HG02642 (cell line): ENCODE measurements around the gene DGKI.

Experiments
- ATAC-seq: cut with Tn5 transposase; IDR thresholded peaks from one replicate; pipeline ENCODE4 v1.9.1; 2021; ENCODE audit warnings: mild to moderate bottlenecking; ENCODE audit not compliant: unreplicated experiment, poor library complexity

DGKI gene

DNA sequence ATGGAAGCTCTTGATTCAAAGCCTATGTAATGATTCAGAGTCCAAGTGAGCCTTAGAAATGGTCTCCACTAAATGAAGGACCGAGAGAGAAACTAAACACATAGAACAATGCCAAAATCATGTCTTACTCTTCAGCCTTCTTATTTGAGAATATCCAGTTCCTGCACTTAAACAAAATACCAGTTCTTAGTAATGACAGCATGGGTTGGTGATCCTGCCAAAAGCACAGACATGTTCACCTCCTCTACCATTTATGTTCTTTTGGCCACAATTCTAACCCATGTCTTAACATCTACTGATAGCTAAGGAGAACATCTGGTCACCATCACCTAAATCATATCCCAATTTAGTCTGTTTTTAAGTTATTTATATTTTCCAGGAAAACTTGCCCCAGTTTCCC lies 263.6 kb downstream of the DGKI start:
- ATAC-seq: no peak

DNA sequence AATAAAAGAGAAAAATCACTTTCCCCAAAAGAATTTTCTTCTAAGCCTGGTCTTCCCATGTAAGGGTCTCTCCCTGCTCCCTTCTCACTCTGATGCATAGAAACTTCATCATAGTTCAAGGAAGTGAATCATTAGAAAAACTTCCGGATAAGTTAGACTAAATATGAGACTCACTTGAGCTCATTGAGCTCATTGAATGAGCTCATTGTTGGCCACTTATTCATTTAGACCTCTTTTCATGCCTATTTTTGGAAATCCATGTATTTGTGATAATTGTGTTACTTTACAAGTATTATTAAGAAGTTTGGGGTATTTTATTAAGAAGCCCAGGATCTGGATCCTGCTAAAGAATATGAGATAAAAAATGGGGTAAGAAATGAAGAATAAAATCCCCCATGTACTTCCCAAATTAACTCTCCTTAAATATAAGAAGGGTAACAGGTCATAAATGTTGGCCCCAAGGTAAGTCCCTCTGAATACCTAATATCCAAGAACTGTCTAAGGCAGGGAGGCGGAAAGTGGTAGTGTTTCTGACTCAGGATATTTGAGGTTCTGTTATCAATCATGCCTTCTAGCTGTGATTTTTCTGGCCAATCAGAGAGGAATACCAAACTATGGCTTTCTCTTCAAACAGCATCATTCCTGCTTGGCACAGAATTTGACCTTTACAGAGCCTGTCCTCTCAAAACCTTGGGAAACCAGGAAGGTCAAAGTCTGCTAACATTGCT lies 266.7 kb downstream of the DGKI start:
- ATAC-seq: no peak

DNA sequence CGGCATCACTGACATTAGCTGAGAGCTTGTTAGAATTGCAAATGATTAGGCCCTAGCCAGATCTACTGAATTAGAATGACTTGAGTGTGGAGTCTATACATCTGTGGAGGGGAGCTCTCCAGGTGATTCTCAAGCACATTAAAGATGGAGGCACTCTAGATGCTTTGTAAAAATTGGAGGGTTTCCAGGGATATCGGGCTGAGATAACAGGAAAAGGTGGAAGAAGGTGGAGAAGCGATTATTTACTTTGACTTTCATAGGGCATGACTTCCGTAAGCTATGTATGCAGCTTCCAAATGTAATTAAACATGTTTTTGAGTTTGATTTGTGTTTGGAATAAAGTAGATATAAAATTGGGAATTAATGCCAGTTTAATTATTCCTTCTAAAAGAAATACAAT lies 268.2 kb downstream of the DGKI start:
- ATAC-seq: no peak

DNA sequence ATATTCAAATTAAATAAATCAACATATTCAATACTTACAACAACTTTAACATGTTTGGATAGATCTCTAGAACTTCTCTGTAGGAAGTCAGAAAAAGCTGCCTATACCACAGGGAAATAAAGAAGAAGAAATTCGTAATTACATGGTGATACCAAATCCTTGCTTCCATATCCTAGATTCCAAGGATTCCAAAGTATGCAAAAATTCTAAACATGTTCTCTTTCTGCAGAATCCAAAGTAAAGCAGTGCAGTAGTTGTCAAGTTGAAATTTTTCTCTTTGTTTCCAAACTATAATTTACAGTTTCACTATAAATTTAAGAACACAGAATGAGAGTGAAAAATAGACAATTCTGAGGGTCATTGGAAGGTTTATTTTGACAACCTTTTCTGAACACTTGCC lies 269.6 kb downstream of the DGKI start:
- ATAC-seq: no peak

DNA sequence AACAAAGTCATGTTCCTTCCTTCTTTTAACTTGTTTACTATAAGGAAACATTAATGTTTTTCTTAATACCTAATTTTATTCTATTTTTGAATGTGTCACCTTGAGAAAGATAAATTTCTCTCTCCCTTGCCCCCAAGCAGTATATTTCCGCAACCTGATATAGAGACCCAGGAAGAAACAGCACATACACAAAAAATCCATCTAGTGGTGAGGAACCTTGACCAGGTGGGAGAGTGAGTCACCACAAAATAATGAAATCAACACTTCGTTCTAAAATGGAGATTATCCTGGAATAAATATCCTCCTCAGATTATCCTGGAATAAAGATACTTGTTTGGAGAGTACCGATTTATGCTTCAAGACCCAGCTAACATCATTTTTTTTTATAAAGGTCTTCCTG lies 270.3 kb downstream of the DGKI start:
- ATAC-seq: no peak

DNA sequence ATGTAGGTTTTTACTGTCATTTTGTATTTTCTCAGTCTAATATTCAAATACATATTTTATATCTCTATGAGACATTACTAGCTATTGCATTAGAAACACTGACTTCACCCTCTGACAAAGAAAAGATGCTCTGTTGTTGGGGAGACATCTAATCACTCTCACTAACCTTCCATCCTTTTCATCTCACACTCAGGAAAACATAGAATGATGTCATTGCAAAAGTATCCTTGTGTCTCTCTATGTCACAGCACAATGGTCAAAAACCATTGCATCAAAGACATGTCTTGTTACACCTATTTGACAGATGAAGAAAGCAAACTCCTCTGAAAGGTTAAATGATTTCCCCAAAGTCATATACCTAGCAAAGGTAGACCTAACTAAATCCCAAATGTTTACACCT lies 272.0 kb downstream of the DGKI start:
- no peak for ATAC-seq

DNA sequence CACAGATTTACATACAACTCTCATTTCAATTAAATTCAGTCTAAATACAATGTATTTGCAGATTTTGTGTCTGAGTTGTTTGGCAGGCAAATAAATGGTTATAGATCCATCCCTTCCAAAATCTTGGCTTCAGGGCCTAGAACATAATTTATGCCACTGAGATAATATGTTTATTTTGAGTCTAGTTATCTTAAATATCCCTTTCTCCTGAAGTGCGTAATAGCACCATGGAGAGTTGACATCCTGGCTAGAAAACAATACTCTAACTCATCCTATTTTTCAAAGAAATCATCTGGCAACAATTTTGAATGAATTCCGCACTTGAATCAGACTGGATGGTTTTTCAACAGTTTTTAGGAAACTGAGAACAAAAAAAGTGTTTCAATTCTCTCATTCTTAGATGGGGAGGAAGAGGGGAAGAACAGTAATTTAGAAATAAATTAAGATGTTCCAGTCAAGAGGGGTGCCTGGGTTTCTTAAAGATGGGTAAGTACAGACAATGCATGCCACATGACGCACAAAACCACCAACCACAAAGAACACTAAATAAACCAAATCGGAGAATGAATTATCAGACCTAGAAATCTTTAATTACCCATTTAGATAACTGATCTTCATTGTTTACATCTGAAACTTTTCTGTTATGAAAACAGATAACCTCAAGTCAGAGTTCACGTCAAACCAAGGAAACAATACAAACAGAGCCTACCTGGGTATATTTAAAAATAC lies 274.6 kb downstream of the DGKI start:
- ATAC-seq: no peak

DNA sequence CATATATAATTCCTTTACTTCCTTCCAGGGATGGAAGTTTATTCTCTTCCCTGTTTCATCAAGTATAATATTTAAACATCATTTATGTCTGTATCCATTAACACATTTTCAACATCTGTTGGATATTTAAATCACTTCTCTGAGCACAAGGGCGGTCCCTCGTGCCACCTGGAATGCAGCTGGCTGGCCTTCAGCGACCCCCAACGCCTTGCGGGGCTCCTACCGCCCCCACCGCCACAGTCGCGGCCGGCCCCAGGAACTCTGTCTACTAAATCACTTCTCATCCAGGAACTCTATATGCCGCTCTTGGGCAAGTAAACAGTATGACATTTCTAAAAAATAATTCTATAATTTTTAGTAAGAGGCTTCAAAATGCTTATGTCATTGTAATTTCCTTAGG lies 282.1 kb downstream of the DGKI start:
- ATAC-seq: no peak

DNA sequence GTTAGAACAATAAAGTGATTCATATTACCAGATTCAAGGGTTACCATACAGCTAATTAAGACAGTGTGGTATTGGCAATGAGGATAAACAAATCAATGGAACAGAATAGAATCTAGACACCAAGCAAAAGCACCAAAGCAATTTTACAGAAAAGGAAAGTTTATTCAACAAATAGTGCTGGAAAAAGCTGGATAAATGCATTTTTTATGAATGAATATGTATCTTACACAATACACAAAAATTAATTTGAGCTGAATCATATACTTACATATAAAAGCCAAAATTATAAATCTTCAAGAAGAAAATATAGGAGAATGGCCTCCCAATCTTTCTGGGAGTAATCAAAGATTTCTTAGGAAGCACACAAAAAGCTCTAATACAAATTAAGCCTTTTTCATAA lies 282.8 kb downstream of the DGKI start:
- no peak for ATAC-seq

DNA sequence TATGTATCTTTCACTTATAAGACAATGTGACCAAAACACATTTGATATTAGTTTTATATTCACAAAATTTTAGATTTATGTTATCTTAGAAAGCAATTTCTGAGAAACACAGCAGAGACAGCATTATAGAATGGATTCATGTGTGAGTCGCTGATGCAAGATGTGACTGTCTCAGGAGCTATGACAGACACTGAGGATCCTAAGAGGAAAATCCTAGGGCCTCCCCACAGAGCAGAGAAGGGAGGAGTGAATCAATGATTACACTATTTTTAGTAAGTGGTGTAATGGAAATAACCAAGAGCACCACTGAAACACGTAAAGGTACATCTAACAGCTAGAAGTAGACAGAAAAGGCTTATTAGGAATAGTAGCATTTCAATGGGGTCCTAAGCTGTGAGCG lies 299.3 kb downstream of the DGKI start:
- no peak for ATAC-seq

DNA sequence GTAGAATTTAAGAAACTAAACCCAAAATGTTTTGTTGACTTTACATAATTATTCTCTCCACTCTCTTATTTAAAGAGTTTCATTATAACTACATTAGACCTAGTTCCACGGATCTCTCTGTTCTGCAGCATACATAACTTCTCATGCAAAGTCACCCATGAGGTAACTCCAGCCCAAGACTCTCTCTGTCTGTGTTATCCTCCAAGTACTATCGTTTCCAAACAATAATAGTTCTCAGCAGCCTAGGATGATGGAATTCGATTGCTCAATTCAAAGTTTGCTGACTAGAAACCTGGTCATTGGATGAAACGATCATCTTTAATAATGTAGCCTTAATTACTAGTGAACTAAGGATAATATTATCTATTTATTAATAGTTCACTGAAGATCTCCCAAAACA lies 300.1 kb downstream of the DGKI start:
- no peak for ATAC-seq

DNA sequence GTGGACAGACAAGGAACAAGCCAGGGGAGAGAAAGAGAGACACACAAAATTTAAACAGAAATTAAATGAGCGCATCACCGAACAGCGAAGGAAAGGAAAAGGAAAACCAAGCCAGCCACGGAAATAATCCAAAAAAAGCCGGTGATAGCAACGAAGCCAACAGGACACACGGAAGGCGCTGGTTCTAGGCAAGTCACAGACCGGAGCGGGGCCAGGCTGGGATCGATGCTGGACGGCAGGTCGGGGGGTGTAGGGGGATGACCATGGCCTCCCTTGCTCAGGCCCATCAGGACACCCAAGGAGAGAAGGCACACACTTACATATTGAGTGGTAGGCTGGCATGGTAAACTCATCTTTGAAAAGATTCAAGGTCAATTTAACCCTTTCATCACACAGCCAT lies 300.8 kb downstream of the DGKI start:
- ATAC-seq: no peak

DNA sequence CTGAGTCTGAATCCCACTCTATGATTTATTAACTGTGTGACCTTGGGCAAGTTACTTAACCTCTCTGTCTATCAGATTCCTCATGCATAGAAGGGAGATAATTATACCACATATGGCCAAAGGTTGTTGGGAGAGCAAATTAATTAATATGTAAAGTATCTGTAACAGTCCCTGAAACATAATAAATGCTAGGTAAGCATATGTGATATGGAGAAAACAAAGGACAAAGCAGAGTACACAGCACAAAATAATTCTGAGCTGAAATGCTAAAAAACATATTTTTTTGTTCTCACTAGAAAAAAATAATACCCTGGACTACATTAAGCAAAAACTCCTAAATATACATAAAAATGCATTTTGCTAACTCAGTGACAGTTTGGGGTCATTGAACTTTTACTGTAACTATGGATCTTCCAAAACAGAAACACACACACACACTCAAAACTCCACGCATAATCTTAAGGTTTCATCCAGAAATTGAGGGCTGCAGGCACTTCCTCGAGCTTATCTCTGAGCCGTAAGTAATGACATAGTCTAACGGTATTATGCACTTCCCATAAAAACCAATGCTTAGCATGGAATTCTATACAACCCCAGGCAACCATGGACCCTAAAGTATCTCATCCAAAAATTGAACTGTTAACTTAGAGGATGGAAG lies 301.6 kb downstream of the DGKI start:
- ATAC-seq: no peak

DNA sequence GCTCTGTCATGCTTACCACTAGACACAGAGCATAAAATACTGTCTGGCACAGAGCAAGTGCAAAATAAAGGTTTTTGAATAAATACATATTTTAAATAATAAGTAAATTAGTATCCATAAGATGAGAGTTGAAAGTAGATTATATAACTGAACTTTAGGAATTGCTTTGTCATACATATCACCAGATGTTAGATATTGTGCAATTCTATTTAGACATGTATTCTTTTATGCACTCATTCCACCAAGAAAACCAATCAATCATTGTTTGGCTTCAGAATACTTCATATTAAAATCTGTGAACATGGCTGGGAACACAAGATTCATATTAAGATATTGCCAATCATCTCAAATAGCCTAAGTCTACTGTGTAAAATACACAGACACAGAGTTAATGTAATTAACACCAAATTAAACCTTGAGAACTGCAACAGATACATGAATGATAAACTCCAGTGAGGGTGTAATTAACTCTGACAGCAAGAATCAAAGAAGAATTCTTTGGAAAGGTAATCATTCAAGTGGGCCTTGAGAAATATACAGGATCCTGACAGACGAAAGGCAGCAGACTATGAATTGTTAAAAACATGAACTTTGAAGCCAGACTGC lies 302.2 kb downstream of the DGKI start:
- no peak for ATAC-seq

DNA sequence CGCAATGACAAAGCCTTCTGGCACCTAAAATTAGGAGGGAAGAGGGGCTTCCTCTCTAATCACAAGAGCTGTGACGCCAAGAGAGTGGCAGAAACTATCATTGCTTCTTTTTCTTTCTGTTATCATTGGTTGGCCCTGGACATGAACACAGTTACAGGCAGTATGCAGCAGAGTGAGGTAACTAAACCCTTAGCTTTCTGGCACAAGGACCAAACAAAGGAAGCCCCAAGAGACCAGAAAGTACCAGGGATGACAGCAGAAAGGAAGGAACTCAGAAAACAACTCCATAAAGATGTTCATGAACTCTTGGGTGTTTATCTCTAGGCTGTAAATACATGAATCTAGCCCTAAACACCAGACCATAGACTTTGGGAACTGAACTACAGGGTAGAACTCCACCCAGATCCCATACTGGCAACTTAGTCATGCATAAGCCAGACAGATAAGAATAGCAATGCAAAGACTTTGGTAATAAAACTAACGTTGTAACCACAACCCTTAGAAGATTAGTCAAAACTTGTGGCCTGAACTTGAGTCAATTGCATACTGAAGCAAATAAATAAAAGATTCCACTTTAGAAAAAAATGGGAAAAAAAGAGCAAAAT lies 307.6 kb downstream of the DGKI start:
- no peak for ATAC-seq

DNA sequence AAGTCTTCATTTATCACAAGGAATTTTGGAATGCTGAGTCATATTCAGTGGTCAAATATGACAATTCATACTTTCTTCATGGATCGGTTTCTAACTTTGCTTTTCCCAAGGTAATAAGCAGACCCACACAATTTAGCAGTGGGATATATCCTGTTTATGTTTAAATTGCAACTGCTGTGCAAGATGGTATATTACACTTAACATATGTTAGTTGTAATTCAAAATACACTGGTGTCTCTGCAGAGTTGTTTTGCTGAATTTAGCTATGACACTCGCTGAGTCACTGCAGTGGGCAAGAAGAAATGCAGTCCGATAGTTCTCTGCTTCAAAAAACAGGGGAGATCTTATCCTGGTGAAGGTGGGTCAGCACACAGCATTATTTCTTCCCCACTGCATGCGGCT lies 308.4 kb downstream of the DGKI start:
- no peak for ATAC-seq

DNA sequence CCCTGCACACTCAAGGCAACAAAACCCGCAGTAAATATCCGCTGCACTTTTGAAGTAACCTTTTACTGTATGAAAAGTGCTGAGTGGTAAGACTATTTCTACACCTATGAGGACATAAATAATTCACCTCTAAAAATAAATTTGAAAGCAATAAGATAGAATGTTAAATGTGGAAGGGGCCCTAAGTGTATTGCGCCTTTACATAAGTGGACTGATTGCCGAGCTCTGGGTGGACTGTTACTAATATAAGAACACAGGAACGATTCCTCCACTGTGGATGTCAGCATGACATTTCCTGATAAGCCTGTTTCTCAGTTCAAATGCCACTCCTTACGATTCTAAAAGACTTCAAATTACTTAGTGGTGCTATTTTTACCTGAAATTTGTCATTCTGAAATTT lies 311.2 kb downstream of the DGKI start:
- ATAC-seq: no peak

DNA sequence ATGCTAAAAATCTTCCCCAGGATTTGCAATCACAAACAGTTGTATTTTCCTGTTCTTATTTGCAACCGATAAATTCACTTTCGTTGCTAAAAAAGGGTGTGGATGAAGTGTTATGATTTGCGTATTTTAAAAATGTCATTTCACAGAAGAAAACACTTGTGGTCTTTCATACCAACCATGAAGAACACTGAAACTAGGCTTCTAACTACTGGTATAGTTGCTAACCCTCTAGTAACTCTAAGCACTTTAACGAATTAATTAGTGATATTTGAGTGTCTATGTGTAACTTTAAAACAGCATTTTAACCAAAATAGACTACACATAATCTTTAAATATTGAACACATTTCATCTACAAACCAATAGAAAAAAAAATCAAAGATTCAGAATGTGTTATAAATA lies 315.1 kb downstream of the DGKI start:
- no peak for ATAC-seq

DNA sequence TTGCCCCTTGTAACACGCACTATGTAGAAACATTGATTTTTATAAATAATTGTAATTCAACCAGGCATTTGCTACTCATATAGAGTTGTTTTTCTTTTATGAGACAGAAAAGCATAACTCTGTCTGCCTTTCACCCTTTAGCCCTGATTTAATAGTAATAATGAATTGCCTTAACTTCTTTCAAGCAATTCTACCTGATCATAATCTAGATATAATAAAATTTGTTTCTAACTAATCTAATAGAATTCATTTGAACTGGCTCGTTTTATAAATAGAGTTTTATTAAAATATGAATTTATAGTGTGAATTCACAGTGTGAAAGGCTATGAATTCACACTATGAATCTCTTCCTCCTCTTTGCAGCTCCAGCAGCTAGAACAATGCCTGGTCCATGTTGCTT lies 319.1 kb downstream of the DGKI start:
- ATAC-seq: no peak

DNA sequence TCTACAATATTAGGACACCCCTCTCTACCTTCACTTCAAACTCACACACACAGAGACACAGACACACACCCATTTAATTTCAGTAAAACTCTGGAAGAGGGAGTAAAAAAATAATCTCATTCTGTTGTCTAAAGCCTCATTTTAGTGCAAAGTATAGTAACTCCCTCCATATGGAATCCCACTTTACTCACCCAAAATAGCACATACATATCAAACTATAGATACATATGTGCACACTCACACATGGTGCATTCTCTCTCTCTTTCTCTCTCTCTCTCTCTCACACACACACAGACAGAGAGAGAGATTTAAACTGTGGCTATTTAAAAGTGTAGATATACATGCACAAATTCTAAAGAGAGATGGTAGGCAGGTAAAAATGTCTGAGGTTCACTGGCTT lies 323.6 kb downstream of the DGKI start:
- ATAC-seq: no peak

DNA sequence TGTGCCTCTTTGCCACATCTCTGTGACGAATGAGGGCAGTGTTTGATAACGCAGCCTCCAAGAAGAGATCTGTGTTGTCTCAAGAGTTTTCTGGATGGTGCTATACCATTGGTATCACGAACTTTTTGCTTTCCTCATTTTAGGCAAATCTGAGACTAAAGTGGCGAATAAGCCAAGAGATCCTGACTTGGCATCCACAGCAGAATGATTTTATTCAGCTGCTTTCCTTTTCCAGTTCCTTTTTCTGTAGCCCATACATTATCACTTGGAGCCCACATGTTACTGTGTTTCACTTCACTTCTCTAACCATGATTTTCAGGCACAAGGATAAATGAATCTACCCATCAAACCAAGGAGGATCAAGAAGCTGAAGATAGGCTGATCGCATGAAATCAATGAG lies 325.3 kb downstream of the DGKI start:
- ATAC-seq: no peak
